ENCODE data around the gene OR2A5. TPM values are rescaled to one million over a fixed set of nuclear protein-coding genes. Genes with fewer than 3 reads are reported as not detected.

The OR2A5 gene
- total and polyA plus RNA-seq, 2 of the 8 experiments (the other 6 are each of a cell fraction or from before 2014, with no cell fraction given): not detected

GRCh38 chr7:144069953-144070352 lies 21.2 kb downstream of the OR2A5 start:
- POLR2A ChIA-PET (ENCODE audit: partially characterized antibody): no interaction called here
- no peak overlapping the region for H4K5ac ChIP-seq (ENCODE audit: insufficient read length, low read depth, low read length)
- H3K14ac ChIP-seq (ENCODE audit: insufficient read length): no peak overlapping the region
- no peaks in the 10 kb centered on the region for H3K27me3 ChIP-seq (replicated peaks in 1 of 4; ENCODE audit: control insufficient read depth in 3 of 4, extremely low read depth in 1 of 4, insufficient read depth in 3 of 4, low read length in 3 of 4)
- H3K4me3 ChIP-seq (ENCODE audit: extremely low read depth in 1 of 4, insufficient read depth in 2 of 4, low read depth in 3 of 4, low read length in 4 of 4): no peak overlapping the region
- H2BK5ac ChIP-seq (ENCODE audit: low read depth, low read length): no peak overlapping the region
- no peak overlapping the region for H3K56ac ChIP-seq (replicated peaks; ENCODE audit: insufficient read length, low read depth, low read length)
- H3K27ac ChIP-seq (ENCODE audit: low read depth, low read length): no peak overlapping the region
- CTCF ChIA-PET (ENCODE audit: partially characterized antibody): no interaction called here
- H2AK5ac ChIP-seq (ENCODE audit: low read depth, low read length): no peak overlapping the region
- H2BK12ac ChIP-seq (ENCODE audit: low read depth, low read length): no peak overlapping the region
- DNase-seq (ENCODE audit: low read depth in 1 of 2, low spot score in 2 of 2): no peak
- H2AFZ ChIP-seq (ENCODE audit: low read length): no peak overlapping the region
- 81% methylated on average over 2 of the region's 2 CpGs; no CpG with 5 or more reads in 1 of the 2 experiments for WGBS, 2 experiments (ENCODE audit: extremely low coverage in 1 of 2, insufficient coverage in 1 of 2, insufficient read length in 1 of 2, insufficient replicate concordance in 2 of 2, low coverage in 1 of 2, low lambda C conversion rate in 2 of 2, missing lambda C conversion rate in 1 of 2)
- no peak overlapping the region for H2BK15ac ChIP-seq (ENCODE audit: low read length)
- no peak overlapping the region for H3K23ac ChIP-seq (ENCODE audit: insufficient read length)
- no peak for TF ChIP-seq SIRT6 (IDR thresholded peaks at IDR 0.05; ENCODE audit: low read length)
- H3K9ac ChIP-seq (replicated peaks in 1 of 4; ENCODE audit: extremely low read depth in 1 of 4, low read depth in 3 of 4, low read length in 3 of 4): no peak overlapping the region
- H4K8ac ChIP-seq (ENCODE audit: extremely low read depth, insufficient read depth, low read length): no peak overlapping the region
- no peak overlapping the region for H3K4ac ChIP-seq (replicated peaks; ENCODE audit: insufficient read length, low read depth, low read length)
- no peak overlapping the region for H3K4me2 ChIP-seq (ENCODE audit: insufficient read depth in 1 of 2, low read depth in 2 of 2, low read length in 2 of 2)
- no peaks in the 10 kb centered on the region for H4K20me1 ChIP-seq (replicated peaks in 1 of 2; ENCODE audit: control insufficient read depth in 1 of 2, insufficient read depth in 2 of 2, low read length in 2 of 2)
- H3K36me3 ChIP-seq (ENCODE audit: control insufficient read depth in 2 of 4, insufficient read depth in 4 of 4, low read length in 3 of 4): no peaks in the 10 kb centered on the region
- H3K9me3 ChIP-seq (ENCODE audit: insufficient read depth in 2 of 2, low read depth in 1 of 2, low read length in 1 of 2): no peaks in the 10 kb centered on the region
- FAIRE-seq: no peak
- H3K4me1 ChIP-seq (replicated peaks in 1 of 4; ENCODE audit: control insufficient read depth in 3 of 4, insufficient read depth in 4 of 4, low read length in 3 of 4): no peaks in the 10 kb centered on the region
- no peak overlapping the region for H2BK20ac ChIP-seq (ENCODE audit: low read length)
- H4K91ac ChIP-seq (replicated peaks; ENCODE audit: insufficient read length, low read length): no peak overlapping the region
- H2BK120ac ChIP-seq (replicated peaks; ENCODE audit: low read depth, low read length): no peak overlapping the region
- H3K23me2 ChIP-seq (ENCODE audit: low read depth, low read length): no peaks in the 10 kb centered on the region
- no peak overlapping the region for H3K18ac ChIP-seq (ENCODE audit: extremely low read depth, low read length)
- no peaks in the 10 kb centered on the region for H3K79me1 ChIP-seq (ENCODE audit: low read depth, low read length)
- no peaks in the 10 kb centered on the region for H3K79me2 ChIP-seq (ENCODE audit: control insufficient read depth in 1 of 2, insufficient read depth in 2 of 2, low read length in 2 of 2)

Data from H1 (cell line).